ENCODE data around the gene RSRC1. TPM values are rescaled to one million over a fixed set of nuclear protein-coding genes. Genes with fewer than 3 reads are reported as not detected.
A peak's percentile ranks its signal among the peaks of the same experiment; 100 is the strongest.

Gene RSRC1
- total and polyA plus RNA-seq, 2 donors (not counting 1 experiment from before 2014, with no cell fraction given): 4.5 to 54.6 TPM

DNA sequence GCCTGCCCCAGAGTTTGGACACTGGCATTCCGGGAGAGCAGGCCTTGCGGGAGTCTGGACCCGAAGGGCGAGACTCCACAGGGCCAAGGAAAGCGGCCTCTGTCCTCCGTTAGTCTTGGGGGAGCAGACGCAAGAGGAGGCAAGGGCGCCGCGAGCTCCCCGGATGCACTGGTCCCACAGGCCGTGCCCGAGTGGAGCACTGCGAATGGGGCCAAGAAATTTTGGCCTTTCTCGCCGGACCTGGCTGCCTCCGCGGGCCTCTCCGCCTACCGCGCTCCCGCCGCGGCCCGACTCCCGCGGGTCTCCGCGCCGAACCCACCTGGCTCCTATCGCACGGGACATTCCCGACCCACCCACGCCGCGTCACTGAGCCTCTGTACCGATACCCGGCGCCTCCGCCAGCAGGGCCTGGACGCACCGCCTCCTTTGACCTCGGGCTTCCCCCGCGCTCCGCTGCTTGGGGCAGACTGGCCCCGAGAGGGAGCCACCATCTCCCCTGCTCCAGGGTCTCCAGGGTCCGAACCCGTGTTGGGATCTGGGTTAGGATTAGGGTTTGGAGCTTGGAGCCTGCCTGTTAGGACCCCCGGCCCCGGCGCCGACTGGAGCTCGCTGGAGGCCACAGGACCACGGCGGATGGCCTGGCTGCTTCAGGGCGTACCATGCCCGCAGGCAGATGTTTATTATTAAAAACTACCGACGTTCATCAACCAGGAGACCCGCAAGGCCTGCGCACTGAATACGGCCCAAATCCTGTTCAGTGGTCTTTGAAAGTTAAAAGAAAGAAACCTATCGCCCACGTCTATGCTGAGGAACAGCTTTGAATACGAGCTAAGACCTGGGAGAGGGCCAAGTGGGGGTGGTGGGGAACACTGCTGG, 15.4 kb upstream of the RSRC1 start:
- intact Hi-C loops (cut with micrococcal nuclease): no loop called here
- H3K27ac Mint-ChIP-seq: no peak overlapping the region
- H2AFZ ChIP-seq (ENCODE audit: insufficient read depth, low read depth, low read length, poor library complexity, severe bottlenecking): no peak overlapping the region

More for the DNA sequence above, 15.4 kb upstream of the RSRC1 start:
- Histone ChIP-seq H3K4me2 (replicated peaks; ENCODE audit: low read depth, low read length, poor library complexity, severe bottlenecking) (peak overlapping the region; percentile 33), H3K9ac (ENCODE audit: low read length) (no peak overlapping the region), H3K27ac (ENCODE audit: low read length in 2 of 2) (no peak overlapping the region), H4K20me1 (ENCODE audit: control insufficient read depth, insufficient read depth, low read length, poor library complexity, severe bottlenecking) (no peaks in the 10 kb centered on the region), H3K27me3 (replicated peaks in 1 of 4; ENCODE audit: control extremely low read depth in 1 of 4, control insufficient read depth in 3 of 4, insufficient read depth in 4 of 4, low read length in 3 of 4) (peaks cover 2 to 64% (median 50%) of the 10 kb centered on the region in 4 experiments), H3K4me1 (ENCODE audit: control insufficient read depth in 2 of 2, insufficient read depth in 2 of 2, low read length in 2 of 2) (peaks cover 31 to 36% of the 10 kb centered on the region in 2 donors), H3K4me3 (ENCODE audit: control extremely low read depth in 1 of 5, extremely low read depth in 1 of 5, insufficient read depth in 1 of 5, low read depth in 2 of 5, low read length in 4 of 5) (no peak overlapping the region), H3K36me3 (replicated peaks in 1 of 2; ENCODE audit: control extremely low read depth in 1 of 2, control insufficient read depth in 1 of 2, extremely low read depth in 1 of 2, insufficient read depth in 2 of 2, low read length in 1 of 2) (no peaks in the 10 kb centered on the region), H3K9me3 (ENCODE audit: control extremely low read depth in 1 of 3, control insufficient read depth in 2 of 3, insufficient read depth in 1 of 3, low read length in 2 of 3) (peaks cover 2 to 19% (median 5%) of the 10 kb centered on the region in 3 donors), H3K79me2 (ENCODE audit: control insufficient read depth, insufficient read depth, low read length) (no peaks in the 10 kb centered on the region)
- POLR2A ChIA-PET: no interaction called here
- DNase-seq (peak; percentile 34), ATAC-seq (ENCODE audit: low read depth) (no peak)
- peaks cover 69% of the 10 kb centered on the region for H3K27me3 Mint-ChIP-seq
- H3K4me1 Mint-ChIP-seq: peaks cover 22% of the 10 kb centered on the region
- H3K9me3 Mint-ChIP-seq (ENCODE audit: insufficient read depth): no peaks in the 10 kb centered on the region
- no peak overlapping the region for H3K4me3 Mint-ChIP-seq
- no peak for TF ChIP-seq EZH2 (IDR thresholded peaks at IDR 0.05; ENCODE audit: borderline replicate concordance, insufficient read depth, low read depth, low read length, poor library complexity, severe bottlenecking)
- TF ChIP-seq, protein P1, sequence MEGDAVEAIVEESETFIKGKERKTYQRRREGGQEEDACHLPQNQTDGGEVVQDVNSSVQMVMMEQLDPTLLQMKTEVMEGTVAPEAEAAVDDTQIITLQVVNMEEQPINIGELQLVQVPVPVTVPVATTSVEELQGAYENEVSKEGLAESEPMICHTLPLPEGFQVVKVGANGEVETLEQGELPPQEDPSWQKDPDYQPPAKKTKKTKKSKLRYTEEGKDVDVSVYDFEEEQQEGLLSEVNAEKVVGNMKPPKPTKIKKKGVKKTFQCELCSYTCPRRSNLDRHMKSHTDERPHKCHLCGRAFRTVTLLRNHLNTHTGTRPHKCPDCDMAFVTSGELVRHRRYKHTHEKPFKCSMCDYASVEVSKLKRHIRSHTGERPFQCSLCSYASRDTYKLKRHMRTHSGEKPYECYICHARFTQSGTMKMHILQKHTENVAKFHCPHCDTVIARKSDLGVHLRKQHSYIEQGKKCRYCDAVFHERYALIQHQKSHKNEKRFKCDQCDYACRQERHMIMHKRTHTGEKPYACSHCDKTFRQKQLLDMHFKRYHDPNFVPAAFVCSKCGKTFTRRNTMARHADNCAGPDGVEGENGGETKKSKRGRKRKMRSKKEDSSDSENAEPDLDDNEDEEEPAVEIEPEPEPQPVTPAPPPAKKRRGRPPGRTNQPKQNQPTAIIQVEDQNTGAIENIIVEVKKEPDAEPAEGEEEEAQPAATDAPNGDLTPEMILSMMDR (IDR thresholded peaks at IDR 0.05): no peak
- CTCF ChIA-PET: interaction anchor here (1.1 kb wide), 1 partner anchor 15 kb away, joined by 5 read pairs; the partner anchor contains the start of gene RSRC1
- WGBS (ENCODE audit: insufficient coverage): 14% methylated on average over 64 of the region's 66 CpGs
